T-helper 2 cell treated with Interferon-gamma antibody and Interleukin-4, amounts not matched to agents 5 μg/mL and 100 μg/mL, for 36 hours (primary cell): ENCODE measurements around the gene DAB2IP.

ENCODE experiments used
- DNase-seq: peaks from one replicate; pipeline ENCODE4 v3.0.0; 2021; ENCODE audit warnings: low spot score
- H3K27ac Mint-ChIP-seq: one replicate; pipeline ENCODE4 v1.8.0; 2021; ENCODE audit warnings: mild to moderate bottlenecking, mixed read lengths
- H3K27me3 Mint-ChIP-seq: one replicate; pipeline ENCODE4 v1.8.0; 2021; ENCODE audit warnings: low read depth, mixed read lengths
- H3K36me3 Mint-ChIP-seq: one replicate; pipeline ENCODE4 v1.8.0; 2021; ENCODE audit warnings: low read depth, mixed read lengths
- H3K4me1 Mint-ChIP-seq: one replicate; pipeline ENCODE4 v1.8.0; 2021; ENCODE audit warnings: low read depth, mixed read lengths
- H3K4me3 Mint-ChIP-seq: one replicate; pipeline ENCODE4 v1.8.0; 2022; ENCODE audit warnings: mild to moderate bottlenecking, moderate library complexity, mixed read lengths
- H3K9me3 Mint-ChIP-seq: one replicate; pipeline ENCODE4 v1.8.0; 2021; ENCODE audit warnings: mixed read lengths

Gene DAB2IP

DNA sequence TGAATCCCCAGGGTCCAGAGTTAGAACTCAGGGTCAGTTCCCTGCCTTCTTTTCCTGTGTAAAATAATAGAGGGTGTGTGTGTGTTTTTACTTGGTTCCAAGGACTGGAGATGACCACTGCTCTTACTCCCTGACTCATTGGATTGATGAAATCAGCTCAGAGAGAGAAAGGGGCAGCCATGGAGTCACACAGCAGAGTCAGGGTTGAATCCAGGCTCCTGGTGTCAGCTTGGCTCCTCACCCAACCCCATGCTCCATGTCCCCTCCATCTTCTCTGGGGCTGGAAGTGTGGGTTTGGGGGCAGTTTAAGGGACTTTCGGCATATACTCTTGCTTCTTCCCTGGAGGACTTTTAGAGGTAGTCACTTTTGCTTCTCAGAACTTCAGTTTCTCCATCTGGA, 21.6 kb downstream of the DAB2IP start:
- Mint-ChIP-seq H3K36me3 (no peaks in the 10 kb centered on the region), H3K4me3 (no peak overlapping the region), H3K9me3 (no peaks in the 10 kb centered on the region), H3K27me3 (no peaks in the 10 kb centered on the region), H3K4me1 (no peaks in the 10 kb centered on the region), H3K27ac (no peak overlapping the region)
- no peak for DNase-seq

DNA sequence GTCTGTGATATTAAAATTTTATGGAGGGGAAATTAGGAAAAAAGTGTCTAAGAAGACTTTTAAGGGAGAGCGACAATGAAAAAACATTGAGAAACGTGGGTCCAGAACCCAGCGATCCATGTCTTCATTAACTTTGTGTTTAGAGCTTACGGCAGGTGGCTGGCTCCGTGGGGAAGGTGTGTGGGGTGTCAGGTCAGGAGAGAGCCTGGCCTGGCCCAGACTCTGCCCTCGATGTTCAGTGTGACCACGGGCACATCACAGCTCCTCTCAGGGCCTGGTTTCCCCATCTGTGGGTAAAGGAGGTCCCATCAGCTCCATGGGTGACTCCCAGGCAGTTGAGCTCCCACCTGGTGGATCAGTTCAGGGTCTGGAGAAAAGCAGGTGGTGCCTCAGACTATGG, 22.1 kb downstream of the DAB2IP start:
- H3K4me3 Mint-ChIP-seq = no peak overlapping the region
- H3K4me1 Mint-ChIP-seq = no peaks in the 10 kb centered on the region
- H3K36me3 Mint-ChIP-seq = no peaks in the 10 kb centered on the region
- H3K27ac Mint-ChIP-seq = no peak overlapping the region
- no peaks in the 10 kb centered on the region for H3K9me3 Mint-ChIP-seq
- H3K27me3 Mint-ChIP-seq = no peaks in the 10 kb centered on the region
- DNase-seq = no peak

- DNase-seq = no peak
- Mint-ChIP-seq H3K36me3 (no peaks in the 10 kb centered on the region), H3K27me3 (no peaks in the 10 kb centered on the region), H3K27ac (no peak overlapping the region), H3K4me3 (no peak overlapping the region), H3K9me3 (no peaks in the 10 kb centered on the region), H3K4me1 (no peaks in the 10 kb centered on the region)
Observed at GRCh38 chr9:121674017-121674416, 22.6 kb downstream of the DAB2IP start.

DNA sequence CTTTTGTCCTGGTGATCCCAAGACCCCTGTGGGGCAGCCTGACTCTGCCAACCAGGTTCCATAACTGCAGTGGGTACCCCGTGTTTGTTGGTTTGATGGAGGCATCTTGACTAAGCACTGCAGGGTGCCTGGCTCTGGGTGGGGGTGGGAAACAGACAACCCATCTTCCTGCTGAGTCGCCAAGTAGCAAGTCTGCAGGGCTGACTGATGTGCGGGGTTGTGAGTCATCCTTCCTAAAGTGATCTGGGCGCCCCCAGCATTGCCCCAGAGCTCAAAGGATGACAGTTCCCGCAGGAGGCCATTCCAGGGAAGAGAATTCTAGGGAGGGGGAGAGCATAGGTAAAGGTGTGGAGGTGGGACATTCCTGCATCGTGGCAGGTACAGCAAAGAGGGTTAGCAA, 23.5 kb downstream of the DAB2IP start:
- Mint-ChIP-seq H3K36me3 (no peaks in the 10 kb centered on the region), H3K4me1 (no peaks in the 10 kb centered on the region), H3K9me3 (no peaks in the 10 kb centered on the region), H3K27me3 (no peaks in the 10 kb centered on the region), H3K27ac (no peak overlapping the region), H3K4me3 (no peak overlapping the region)
- DNase-seq = no peak

- H3K36me3 Mint-ChIP-seq = no peaks in the 10 kb centered on the region
- H3K9me3 Mint-ChIP-seq = no peaks in the 10 kb centered on the region
- no peak overlapping the region for H3K4me3 Mint-ChIP-seq
- no peak for DNase-seq
- H3K27ac Mint-ChIP-seq = no peak overlapping the region
- H3K4me1 Mint-ChIP-seq = no peaks in the 10 kb centered on the region
- H3K27me3 Mint-ChIP-seq = no peaks in the 10 kb centered on the region
Observed at GRCh38 chr9:121675381-121675780, 23.9 kb downstream of the DAB2IP start.

DNA sequence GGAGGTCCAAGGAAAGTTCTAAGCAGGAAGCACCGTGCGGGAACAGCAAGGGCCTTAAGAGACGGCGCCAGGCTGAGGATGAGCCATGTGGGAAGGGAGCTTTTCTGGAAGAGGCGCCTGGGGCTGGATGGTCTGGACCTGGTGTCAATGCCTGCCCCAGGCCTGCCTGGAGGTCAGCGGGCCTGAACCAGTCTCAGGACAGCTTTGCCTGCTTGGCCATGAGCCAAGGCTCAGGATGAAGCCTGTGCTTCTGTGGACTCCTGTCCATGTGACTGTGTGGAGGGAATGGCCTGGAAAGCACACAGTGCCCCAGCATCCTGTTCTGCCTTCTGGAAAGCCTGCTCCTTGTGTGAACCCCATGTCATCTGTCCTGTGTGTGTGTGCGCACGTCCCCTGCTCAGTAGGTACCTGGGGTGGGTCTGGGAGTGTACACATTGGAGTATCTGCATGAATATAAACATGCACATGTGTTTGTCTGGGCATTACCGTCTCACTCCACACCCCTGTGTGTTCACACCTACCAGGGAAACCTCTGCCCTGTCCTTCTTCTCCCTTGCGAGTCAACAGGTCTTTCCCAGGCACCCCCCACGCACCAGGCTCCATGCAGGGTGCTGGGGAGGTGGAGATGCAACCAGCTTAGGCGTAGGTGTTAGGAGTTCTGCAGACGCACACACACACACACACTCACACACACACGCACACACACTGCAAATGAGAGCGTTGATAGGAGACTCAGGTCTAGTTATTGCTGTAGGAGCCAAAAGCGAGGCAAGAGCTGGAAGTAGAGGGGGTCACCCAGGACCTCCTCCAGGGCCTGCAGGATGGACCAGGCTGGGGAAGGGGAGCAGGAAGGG, 24.8 kb downstream of the DAB2IP start:
- Mint-ChIP-seq H3K9me3 (no peaks in the 10 kb centered on the region), H3K36me3 (no peaks in the 10 kb centered on the region), H3K27ac (no peak overlapping the region), H3K4me3 (no peak overlapping the region), H3K4me1 (no peaks in the 10 kb centered on the region), H3K27me3 (no peaks in the 10 kb centered on the region)
- DNase-seq = no peak

DNA sequence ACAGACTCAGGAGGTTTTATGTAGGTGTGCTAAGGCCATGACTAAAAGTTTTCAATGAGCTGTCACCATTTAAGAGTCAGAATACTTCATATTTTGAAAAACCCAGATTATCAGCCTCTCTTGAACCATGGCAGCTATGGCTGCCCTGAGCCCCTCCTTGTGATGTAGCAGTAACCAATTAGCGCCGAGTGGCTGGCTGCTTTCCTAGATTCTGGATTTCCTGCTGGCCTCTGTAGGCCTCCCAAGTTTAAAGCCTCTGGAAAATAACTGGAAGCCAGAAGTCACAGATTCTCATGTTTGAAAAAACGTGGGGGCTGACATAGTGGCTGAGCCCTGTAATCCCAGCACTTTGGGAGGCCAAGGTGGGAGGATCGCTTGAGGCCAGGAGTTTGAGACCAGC, 25.5 kb downstream of the DAB2IP start:
- H3K4me1 Mint-ChIP-seq = no peaks in the 10 kb centered on the region
- DNase-seq = no peak
- no peaks in the 10 kb centered on the region for H3K36me3 Mint-ChIP-seq
- no peaks in the 10 kb centered on the region for H3K9me3 Mint-ChIP-seq
- H3K27ac Mint-ChIP-seq = no peak overlapping the region
- no peak overlapping the region for H3K4me3 Mint-ChIP-seq
- no peaks in the 10 kb centered on the region for H3K27me3 Mint-ChIP-seq

DNA sequence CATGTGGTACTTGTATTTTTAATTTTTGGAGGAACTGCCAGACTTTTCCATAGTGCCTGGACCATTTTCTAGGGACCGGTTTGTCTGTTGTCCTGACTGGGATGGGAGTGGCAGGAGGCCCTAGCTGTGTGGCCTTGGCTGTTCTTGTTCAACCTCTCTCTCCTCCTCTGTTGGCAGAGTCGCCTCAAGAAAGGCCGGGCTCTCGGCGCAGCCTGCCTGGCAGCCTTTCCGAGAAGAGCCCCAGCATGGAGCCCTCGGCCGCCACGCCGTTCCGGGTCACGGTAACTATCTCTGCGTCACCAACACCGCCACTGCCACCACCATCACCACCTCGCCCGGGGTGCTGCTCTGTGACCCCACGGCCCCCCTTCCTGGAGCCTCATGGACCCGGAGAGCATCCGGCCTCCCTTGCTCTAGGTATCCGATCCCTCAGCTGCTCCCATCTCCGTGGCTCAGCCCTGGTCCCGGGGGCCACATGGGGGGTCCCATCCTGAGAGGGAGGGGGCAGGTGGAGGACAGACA, 27.1 kb downstream of the DAB2IP start:
- Mint-ChIP-seq H3K27me3 (no peaks in the 10 kb centered on the region), H3K36me3 (no peaks in the 10 kb centered on the region), H3K27ac (no peak overlapping the region), H3K9me3 (no peaks in the 10 kb centered on the region), H3K4me1 (no peaks in the 10 kb centered on the region), H3K4me3 (no peak overlapping the region)
- no peak for DNase-seq

DNA sequence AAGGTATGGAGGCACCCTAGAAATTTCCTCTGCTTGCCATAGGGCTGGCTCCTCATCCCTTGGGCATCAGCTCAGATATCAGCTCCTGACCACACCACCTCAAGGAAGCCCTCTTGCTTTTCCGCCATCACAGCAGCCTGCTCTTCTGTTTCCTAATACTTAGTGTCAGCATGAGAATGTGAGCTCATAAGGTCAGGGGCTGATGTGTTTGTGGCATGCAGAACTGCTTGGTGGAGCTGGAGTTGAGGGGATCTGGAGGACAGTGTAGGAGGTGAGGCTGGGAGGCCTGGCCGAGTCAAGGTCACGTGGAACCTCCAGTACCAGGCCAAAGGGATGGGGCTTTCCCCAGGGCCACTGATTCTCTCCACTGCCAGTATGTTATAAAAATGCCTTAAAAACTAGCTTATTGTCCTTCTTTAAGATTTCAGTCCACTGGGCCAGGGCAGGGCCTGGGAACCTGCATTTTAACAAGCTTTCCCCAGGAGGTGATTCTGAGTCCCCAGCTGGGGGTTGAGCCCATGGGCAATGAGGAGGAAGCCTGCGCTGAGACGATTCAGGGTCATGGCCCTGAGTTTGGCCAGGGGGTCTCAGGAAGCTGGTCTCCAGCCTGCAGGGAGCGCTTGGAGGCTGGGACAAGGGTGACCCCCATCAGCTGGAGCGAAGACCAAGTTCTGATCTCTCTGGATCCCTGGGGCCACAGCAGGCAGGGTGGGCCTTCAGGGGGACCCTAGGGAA, 28.6 kb downstream of the DAB2IP start:
- no peaks in the 10 kb centered on the region for H3K4me1 Mint-ChIP-seq
- no peaks in the 10 kb centered on the region for H3K36me3 Mint-ChIP-seq
- H3K9me3 Mint-ChIP-seq = no peaks in the 10 kb centered on the region
- no peaks in the 10 kb centered on the region for H3K27me3 Mint-ChIP-seq
- no peak overlapping the region for H3K27ac Mint-ChIP-seq
- no peak for DNase-seq
- no peak overlapping the region for H3K4me3 Mint-ChIP-seq

- Mint-ChIP-seq H3K36me3 (no peaks in the 10 kb centered on the region), H3K27me3 (no peaks in the 10 kb centered on the region), H3K9me3 (no peaks in the 10 kb centered on the region), H3K27ac (no peak overlapping the region), H3K4me3 (no peak overlapping the region), H3K4me1 (no peaks in the 10 kb centered on the region)
- DNase-seq = no peak
Observed at GRCh38 chr9:121681404-121681803, 30.0 kb downstream of the DAB2IP start.

- H3K4me3 Mint-ChIP-seq = no peak overlapping the region
- H3K9me3 Mint-ChIP-seq = no peaks in the 10 kb centered on the region
- no peaks in the 10 kb centered on the region for H3K36me3 Mint-ChIP-seq
- no peak for DNase-seq
- H3K27me3 Mint-ChIP-seq = no peaks in the 10 kb centered on the region
- H3K4me1 Mint-ChIP-seq = no peaks in the 10 kb centered on the region
- no peak overlapping the region for H3K27ac Mint-ChIP-seq
Observed at GRCh38 chr9:121682201-121682600, 30.8 kb downstream of the DAB2IP start.

GRCh38 chr9:121682926-121683515, 31.6 kb downstream of the DAB2IP start:
- Mint-ChIP-seq H3K4me1 (no peaks in the 10 kb centered on the region), H3K9me3 (no peaks in the 10 kb centered on the region), H3K27ac (no peak overlapping the region), H3K36me3 (no peaks in the 10 kb centered on the region), H3K4me3 (no peak overlapping the region), H3K27me3 (no peaks in the 10 kb centered on the region)
- DNase-seq = no peak

GRCh38 chr9:121683652-121684051, 32.2 kb downstream of the DAB2IP start:
- H3K27ac Mint-ChIP-seq = no peak overlapping the region
- no peaks in the 10 kb centered on the region for H3K9me3 Mint-ChIP-seq
- H3K4me1 Mint-ChIP-seq = no peaks in the 10 kb centered on the region
- DNase-seq = no peak
- no peaks in the 10 kb centered on the region for H3K27me3 Mint-ChIP-seq
- no peak overlapping the region for H3K4me3 Mint-ChIP-seq
- no peaks in the 10 kb centered on the region for H3K36me3 Mint-ChIP-seq
